Fibroblast of lung (primary cell): ENCODE data around the gene RTN4. TPM values are rescaled to one million over a fixed set of nuclear protein-coding genes. Genes with fewer than 3 reads are reported as not detected.

ENCODE experiments used
- DNase-seq, 2 donors: peaks; one replicate each; pipeline versions ENCODE4 v3.0.0 to v3.0.0-alpha.2; 2010; ENCODE audit warnings: low read depth in 2 of 2
- H2AFZ ChIP-seq: 2 replicates; pipeline ENCODE4 v1.5.1; 2012; ENCODE audit warnings: low read length, control low read depth, inconsistent platforms
- H3K27ac ChIP-seq: 2 replicates; pipeline ENCODE4 v1.5.1; 2011; ENCODE audit warnings: low read length, control low read depth; ENCODE audit not compliant: insufficient read depth
- H3K27me3 ChIP-seq: 2 replicates; pipeline ENCODE4 v1.5.1; 2011; ENCODE audit warnings: mild to moderate bottlenecking, low read length; ENCODE audit not compliant: control insufficient read depth, insufficient read depth
- H3K36me3 ChIP-seq: 2 replicates; pipeline ENCODE4 v1.5.1; 2011; ENCODE audit warnings: low read length; ENCODE audit not compliant: control insufficient read depth, insufficient read depth
- H3K4me1 ChIP-seq: 2 replicates; pipeline ENCODE4 v1.5.1; 2011; ENCODE audit warnings: low read length; ENCODE audit not compliant: control insufficient read depth, insufficient read depth; ENCODE audit errors: extremely low read depth
- H3K4me2 ChIP-seq: 2 replicates; pipeline ENCODE4 v1.5.1; 2011; ENCODE audit warnings: low read length, control low read depth; ENCODE audit not compliant: insufficient read depth; ENCODE audit errors: extremely low read depth
- H3K4me3 ChIP-seq, 4 experiments: fragments of 200-600 bp in 1 of 4; sonication (generic) in 1 of 4; replicated peaks in 1 of 4; 2 replicates each; pipeline ENCODE4 v1.5.1; 2011 to 2016; ENCODE audit warnings: low read length in 4 of 4, low read depth in 3 of 4, mild to moderate bottlenecking in 3 of 4, control low read depth in 2 of 4, inconsistent platforms in 1 of 4, mixed read lengths in 1 of 4; ENCODE audit not compliant: insufficient read depth in 1 of 4; ENCODE audit errors: control extremely low read depth in 1 of 4
- H3K79me2 ChIP-seq: 2 replicates; pipeline ENCODE4 v1.5.1; 2012; ENCODE audit warnings: mild to moderate bottlenecking, low read length, inconsistent platforms; ENCODE audit not compliant: control insufficient read depth, insufficient read depth
- H3K9ac ChIP-seq: 2 replicates; pipeline ENCODE4 v1.5.1; 2011; ENCODE audit warnings: mild to moderate bottlenecking, low read length, control low read depth; ENCODE audit not compliant: insufficient read depth
- H3K9me3 ChIP-seq: 2 replicates; pipeline ENCODE4 v1.5.1; 2012; ENCODE audit warnings: low read depth, low read length; ENCODE audit not compliant: control insufficient read depth, insufficient read depth
- H4K20me1 ChIP-seq: 2 replicates; pipeline ENCODE4 v1.5.1; 2011; ENCODE audit warnings: low read length; ENCODE audit not compliant: control insufficient read depth, insufficient read depth; ENCODE audit errors: extremely low read depth
- CTCF ChIP-seq, 2 donors: IDR thresholded peaks in 1 of 2; conservative IDR thresholded peaks in 1 of 2; 1 replicate in 1 of 2; 2 replicates in 1 of 2; pipeline ENCODE4 v1.5.1; 2011 to 2012; ENCODE audit warnings: low read length in 2 of 2, control low read depth in 1 of 2, inconsistent platforms in 1 of 2, low read depth in 1 of 2, mild to moderate bottlenecking in 1 of 2
- EZH2 ChIP-seq: IDR thresholded peaks from 2 replicates; pipeline ENCODE4 v1.5.1; 2012; ENCODE audit warnings: low read length, control low read depth, mild to moderate bottlenecking; ENCODE audit errors: missing control alignments
- polyA plus RNA-seq, 2 donors: library from polyadenylated mRNA; depleted of rRNA in 1 of 2; stranded (reverse) in 1 of 2; unstranded in 1 of 2; fragments of >200 nt; gene quantifications; 2 replicates each; pipeline ENCODE4 v1.2.1, GENCODE V29; 2011 to 2012; ENCODE audit warnings: missing spikeins in 1 of 2
- total RNA-seq: library from RNA; depleted of rRNA; stranded (reverse); fragments of >200 nt; gene quantifications from 2 replicates; pipeline ENCODE4 v1.2.1, GENCODE V29; 2014

Gene RTN4
- total and polyA plus RNA-seq, 2 donors (not counting 1 experiment from before 2014, with no cell fraction given): 560 to 1,326 TPM

- DNase-seq: no peak
- H3K36me3 ChIP-seq: no peaks in the 10 kb centered on the region
- no peak for TF ChIP-seq CTCF (conservative IDR thresholded peaks at IDR 0.05 in 1 of 2, IDR thresholded peaks at IDR 0.05 in 1 of 2; ENCODE audit: low read depth in 1 of 2, low read length in 2 of 2)
- no peak for TF ChIP-seq EZH2
- H3K27ac ChIP-seq: no peak overlapping the region
- no peaks in the 10 kb centered on the region for H3K9me3 ChIP-seq
- H3K4me3 ChIP-seq: no peak overlapping the region
- H3K27me3 ChIP-seq: peaks cover 2% of the 10 kb centered on the region
- H4K20me1 ChIP-seq: no peaks in the 10 kb centered on the region
- no peaks in the 10 kb centered on the region for H3K79me2 ChIP-seq
- no peak overlapping the region for H3K4me2 ChIP-seq
- H3K9ac ChIP-seq: no peak overlapping the region
- no peaks in the 10 kb centered on the region for H3K4me1 ChIP-seq
- no peak overlapping the region for H2AFZ ChIP-seq
Measured at GRCh38 chr2:54931473-54931872, 118.8 kb downstream of the RTN4 start.

GRCh38 chr2:54928719-54929118 lies 121.5 kb downstream of the RTN4 start:
- TF ChIP-seq EZH2 (no peak), CTCF (conservative IDR thresholded peaks at IDR 0.05 in 1 of 2, IDR thresholded peaks at IDR 0.05 in 1 of 2; ENCODE audit: low read depth in 1 of 2, low read length in 2 of 2) (no peak)
- no peak overlapping the region for H3K4me3 ChIP-seq
- no peaks in the 10 kb centered on the region for H3K36me3 ChIP-seq
- no peaks in the 10 kb centered on the region for H4K20me1 ChIP-seq
- H3K27ac ChIP-seq: no peak overlapping the region
- H3K9me3 ChIP-seq: no peaks in the 10 kb centered on the region
- DNase-seq: no peak
- H3K9ac ChIP-seq: no peak overlapping the region
- no peaks in the 10 kb centered on the region for H3K4me1 ChIP-seq
- peaks cover 2% of the 10 kb centered on the region for H3K27me3 ChIP-seq
- H3K79me2 ChIP-seq: no peaks in the 10 kb centered on the region
- H2AFZ ChIP-seq: no peak overlapping the region
- H3K4me2 ChIP-seq: no peak overlapping the region

- Histone ChIP-seq H3K9me3 (no peaks in the 10 kb centered on the region), H3K9ac (no peak overlapping the region), H3K27me3 (peaks cover 2% of the 10 kb centered on the region), H3K27ac (no peak overlapping the region), H3K4me2 (no peak overlapping the region), H3K36me3 (no peaks in the 10 kb centered on the region), H3K4me1 (no peaks in the 10 kb centered on the region), H3K79me2 (no peaks in the 10 kb centered on the region), H2AFZ (no peak overlapping the region), H3K4me3 (no peak overlapping the region), H4K20me1 (no peaks in the 10 kb centered on the region)
- TF ChIP-seq CTCF (conservative IDR thresholded peaks at IDR 0.05 in 1 of 2, IDR thresholded peaks at IDR 0.05 in 1 of 2; ENCODE audit: low read depth in 1 of 2, low read length in 2 of 2): no peak
- TF ChIP-seq EZH2: no peak
- no peak for DNase-seq
Measured at GRCh38 chr2:54927751-54928615, 122.3 kb downstream of the RTN4 start.
